Embryonic facial prominence (tissue), 1 donor: ENCODE measurements around the gene GRB7.
"Not testable (repeated sequence)": the region's sequence is repeated elsewhere in the genome, so short reads cannot be mapped to it uniquely, and the experiment has no call there.

Source experiments
- DNase-seq: peaks from one replicate; pipeline ENCODE4 v3.0.0-alpha.2; 2016; ENCODE audit errors: extremely low spot score

GRB7 gene

DNA sequence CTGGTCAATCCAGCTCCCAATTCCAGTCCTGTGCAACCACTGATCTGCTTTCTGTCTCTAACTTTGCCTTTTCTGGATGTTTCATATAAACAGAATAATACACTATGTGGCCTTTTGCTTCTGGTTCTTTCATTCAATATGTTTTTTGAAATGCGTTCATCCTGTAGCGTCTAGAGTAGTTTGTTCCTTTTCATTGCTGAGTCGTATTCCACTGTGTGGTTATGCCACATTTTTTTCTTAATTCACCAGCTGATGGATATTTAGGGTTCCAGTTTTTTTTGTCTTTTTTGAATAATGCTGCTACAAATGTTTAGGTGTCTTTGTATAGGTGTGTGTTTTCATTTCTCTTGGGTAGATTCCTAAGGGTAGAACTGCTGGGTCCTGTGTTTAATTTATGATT, 5.2 kb upstream of the GRB7 start:
- DNase-seq = no peak

DNA sequence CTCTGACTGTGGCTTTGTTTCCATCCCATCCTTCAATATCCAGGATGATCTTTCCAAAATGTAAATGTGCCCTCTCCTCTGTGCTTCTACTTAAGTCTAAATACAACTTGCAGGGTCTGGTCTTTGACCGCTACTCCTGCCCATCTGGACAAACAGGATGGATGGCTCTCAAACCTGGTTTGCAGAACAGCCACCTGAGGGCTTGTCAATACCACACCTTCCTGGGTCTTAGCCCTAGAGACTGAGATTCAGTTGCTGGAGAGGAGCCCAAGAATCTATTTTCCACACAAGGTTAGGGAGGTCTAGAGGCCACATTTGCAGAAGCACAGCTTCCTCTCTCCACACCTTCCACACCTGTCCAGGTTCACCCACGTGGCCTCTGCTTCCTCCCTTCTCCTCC, 1.9 kb upstream of the GRB7 start:
- DNase-seq = no peak

DNA sequence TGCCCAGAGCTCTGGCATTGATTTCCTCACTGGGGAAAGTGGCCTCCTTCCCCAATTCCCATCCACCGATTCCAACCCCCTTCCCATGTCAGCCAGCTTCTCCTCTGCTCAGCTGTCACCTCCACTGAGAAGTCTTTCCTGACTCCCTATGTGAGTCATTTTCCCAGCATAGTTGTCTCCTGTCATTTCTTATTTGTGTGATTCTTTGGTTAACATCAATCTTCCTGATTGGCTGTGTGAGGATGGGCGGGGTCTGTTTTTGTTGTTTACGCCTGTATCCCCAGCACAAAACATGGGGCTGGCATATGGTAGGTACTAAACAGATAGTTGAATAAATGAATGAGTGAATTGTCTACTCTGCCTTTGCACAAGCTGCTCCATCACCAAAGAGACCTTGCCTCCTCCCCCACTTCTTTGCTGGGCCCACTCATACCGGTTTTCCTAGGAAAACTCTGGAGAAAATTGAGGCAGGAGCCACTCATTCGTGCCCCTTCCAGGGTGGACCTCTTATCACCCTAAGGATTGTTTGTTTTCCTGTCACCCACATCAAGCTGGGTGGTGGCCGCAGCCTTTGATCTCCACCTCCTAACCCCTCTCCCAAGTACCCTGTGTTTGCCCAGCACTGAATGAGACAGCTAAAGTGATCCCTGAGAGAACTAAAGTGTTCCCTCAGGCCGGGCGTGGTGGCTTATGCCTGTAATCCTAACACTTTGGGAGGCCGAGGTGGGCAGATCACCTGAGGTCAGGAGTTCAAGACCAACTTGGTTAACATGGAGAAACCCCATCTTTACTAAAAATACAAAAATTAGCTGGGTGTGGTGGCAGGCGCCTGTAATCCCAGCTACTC, 1.2 kb upstream of the GRB7 start:
- DNase-seq = no peak

DNA sequence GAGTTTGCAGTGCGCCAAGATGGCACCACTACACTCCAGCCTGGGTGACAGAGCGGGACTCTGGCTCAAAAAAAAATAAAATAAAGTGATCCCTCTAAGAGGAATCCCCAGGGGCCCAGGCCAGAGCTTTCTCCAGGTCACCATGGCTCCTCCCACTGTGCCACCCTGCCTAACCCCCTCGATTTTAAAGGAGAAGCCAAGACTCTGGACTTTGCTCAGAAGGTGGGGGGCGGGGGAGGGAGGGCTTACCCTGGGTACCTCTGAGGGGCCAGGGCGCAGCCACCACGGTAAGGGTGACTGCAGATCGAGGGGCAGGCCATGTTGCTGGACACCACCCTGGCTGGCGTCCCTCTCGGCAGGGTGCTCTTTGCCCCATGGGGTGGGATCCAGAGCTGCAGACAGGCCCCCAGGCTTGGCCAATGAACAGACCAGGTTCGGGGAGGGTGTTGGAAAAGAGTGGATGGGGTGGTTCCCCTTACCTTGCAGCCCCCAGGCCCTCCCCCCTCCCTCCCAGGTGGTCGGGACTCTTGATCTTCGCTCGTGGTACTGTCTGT, 455 bp upstream of the GRB7 start:
- DNase-seq = no peak

DNA sequence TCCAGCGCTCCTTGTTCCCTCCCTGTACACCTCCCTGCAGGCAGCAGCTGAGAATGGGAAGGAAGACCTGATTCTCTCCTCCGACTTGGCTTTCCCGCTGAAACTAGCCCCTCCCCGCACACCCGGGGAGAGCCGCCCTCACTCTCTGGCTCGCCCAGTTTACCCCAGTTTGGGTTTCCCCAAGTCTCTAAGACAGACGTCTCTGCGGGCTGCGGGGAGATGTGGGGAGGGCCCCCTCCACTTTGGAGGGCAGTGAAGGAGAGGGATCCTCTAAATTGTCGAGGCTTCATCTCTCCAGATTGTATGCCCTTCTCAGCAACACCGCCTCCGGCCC, 797 bp downstream of the GRB7 start:
- no peak for DNase-seq

DNA sequence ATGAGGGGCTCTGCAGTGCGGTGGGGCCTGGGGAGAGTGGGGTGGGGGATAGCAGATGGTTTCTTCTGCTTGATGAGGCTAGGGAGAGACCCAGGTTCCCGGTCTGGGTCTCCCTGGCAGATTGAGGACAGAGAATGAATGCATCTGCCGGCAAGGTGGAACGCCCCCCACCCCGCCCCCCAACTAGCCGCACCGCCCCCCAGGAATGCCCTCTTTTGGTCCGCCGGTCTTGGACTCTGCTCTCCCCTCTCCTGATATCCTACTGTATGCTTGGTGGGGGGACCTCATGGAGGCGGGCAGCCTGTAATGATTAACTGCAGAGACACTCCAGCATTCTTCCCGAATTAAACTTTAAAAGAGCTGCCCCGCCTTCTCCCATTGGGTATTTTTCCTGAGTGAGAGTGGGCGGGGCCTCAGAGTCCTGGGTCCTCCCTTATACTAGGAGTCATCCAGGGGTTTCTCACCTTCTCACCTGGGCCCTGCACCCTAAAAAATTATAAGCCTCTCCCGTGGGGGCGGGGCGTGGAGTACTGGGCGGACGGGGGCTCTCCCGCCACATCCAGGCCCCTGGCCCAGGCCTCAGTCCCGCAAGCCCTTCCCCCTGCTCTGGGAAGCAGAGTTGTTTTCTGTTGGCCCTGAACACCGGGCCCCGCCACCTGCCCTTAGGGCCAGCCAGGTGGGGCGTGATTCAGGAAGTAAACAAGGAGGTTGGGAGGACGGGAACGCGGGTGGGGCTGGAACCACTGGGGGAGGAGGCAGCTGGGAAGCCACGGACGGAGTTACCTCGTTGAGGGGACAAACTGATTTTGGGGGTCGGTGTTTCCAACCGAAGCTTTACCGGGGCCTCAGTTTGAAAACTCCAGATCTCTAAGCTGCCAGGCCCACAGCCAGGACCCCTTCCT, 1.5 kb downstream of the GRB7 start:
- DNase-seq = no peak

DNA sequence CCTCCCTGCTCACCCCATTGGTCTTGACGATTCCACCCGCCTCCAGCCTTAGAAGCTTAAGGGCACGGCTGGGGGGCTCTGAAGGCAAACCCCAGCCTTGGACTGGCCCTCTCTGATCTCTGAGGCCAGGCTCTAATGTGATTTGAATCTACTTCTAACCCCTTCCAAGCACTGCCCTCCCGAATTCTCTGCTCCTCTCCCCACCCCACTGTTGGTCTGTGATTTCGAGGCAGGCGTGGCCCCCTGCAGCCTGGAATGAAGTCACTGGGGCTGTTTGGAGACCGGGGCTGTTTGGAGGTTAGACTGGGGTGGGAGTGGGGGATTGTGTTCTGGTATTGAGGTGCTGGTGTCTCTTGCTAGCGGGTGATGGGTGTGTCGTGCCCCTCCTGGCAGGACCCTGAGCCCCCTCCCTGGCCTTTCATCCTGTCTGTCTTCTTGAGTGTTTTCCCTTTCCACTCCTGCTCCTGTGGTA, 2.2 kb downstream of the GRB7 start:
- no peak for DNase-seq

DNA sequence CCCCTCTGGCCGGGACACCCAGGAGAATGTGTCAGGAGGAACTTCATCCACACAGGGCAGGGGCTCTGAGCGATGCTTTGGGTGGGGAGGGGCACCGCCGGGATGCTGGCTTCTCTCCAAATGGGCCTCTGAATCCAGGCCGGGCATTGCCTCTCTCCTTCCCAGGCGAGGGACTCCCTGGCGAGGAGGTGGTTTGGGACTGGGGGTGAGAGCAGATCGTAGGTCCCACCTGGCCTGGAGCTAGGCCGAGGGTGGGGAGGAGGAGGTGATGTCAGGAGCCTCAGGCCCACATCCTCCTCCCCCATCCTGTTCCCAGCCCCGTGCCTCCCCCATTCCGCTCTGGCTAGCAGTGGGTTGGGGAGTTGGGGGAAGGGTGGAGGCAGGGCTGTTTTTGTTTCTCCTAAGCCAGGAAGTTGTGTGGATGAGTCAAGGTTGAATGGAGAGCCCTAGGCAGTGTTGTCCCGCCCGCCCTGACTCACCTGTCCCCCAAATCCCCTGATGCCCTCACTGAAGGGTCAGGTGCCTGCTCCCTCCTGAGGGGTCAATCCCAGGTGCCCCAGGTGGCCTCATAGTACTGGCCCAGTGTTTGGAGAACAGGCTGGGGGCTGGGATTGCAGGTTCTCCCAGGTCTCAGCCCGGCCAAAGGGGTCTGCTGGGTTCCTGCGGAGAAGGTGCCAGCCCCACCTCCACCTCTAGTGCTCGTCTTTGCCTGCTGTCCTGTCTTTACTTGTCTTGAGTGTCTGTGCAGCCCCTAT, 2.8 kb downstream of the GRB7 start:
- no peak for DNase-seq

DNA sequence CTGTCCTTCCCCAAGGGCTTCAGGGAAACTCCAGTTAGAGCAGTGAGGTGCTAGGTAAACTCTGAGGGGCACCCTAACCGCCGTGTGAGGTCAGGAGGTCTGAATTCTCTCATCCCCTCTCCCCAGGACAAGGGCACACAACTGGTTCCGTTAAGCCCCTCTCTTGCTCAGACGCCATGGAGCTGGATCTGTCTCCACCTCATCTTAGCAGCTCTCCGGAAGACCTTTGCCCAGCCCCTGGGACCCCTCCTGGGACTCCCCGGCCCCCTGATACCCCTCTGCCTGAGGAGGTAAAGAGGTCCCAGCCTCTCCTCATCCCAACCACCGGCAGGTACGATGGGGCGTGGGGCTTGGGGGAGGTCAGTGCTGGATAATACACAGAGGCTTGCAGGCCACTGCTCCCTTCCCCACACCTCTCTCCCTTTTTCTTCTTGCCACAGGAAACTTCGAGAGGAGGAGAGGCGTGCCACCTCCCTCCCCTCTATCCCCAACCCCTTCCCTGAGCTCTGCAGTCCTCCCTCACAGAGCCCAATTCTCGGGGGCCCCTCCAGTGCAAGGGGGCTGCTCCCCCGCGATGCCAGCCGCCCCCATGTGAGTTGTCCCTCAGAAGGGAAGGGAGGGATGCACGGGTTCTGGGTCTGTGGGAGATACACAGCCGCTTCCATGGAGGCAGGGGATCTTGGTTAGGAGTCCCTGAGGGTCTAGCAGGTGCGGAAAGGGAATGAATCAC, 4.6 kb downstream of the GRB7 start:
- no peak for DNase-seq

DNA sequence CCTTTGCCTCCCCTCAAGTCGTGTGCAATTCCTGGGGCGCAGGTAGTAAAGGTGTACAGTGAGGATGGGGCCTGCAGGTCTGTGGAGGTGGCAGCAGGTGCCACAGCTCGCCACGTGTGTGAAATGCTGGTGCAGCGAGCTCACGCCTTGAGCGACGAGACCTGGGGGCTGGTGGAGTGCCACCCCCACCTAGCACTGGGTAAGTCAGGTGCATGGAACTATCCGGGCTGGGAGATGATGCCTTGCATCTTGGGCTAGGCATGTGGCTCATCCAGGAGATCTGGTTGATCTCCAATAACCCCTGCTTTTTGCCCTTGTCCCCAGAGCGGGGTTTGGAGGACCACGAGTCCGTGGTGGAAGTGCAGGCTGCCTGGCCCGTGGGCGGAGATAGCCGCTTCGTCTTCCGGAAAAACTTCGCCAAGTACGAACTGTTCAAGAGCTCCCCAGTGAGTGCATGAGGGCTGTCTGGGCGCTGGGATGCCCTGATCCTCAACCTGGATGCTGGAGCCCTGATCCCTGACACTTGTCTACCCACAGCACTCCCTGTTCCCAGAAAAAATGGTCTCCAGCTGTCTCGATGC, 5.2 kb downstream of the GRB7 start:
- no peak for DNase-seq

DNA sequence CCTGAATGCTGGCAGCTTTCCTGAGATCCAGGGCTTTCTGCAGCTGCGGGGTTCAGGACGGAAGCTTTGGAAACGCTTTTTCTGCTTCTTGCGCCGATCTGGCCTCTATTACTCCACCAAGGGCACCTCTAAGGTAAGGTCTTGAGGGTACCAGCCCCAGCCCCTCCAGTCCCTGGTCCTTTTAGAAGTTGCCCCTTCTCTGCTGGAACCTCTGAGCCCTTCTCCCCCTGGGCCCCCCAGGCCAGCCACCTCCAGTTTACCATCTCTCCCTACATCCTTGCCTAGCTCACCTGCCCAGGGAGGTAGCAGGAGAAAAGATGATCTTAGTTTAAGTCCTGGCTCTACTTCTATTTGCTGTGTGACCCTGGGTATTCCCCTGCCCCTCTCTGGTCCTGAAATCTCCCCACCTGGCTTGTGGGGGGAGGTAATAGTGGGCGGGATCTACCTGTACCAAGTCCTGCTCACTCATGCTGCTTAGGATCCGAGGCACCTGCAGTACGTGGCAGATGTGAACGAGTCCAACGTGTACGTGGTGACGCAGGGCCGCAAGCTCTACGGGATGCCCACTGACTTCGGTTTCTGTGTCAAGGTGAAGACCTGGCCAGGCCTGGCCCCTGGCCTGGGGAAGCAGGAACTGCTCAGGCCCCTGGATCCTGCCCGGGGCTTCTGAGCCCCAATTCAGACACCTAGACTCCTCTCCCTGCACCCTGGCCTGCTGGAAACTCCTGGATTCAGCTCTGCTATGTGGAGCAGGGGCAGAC, 6.5 kb downstream of the GRB7 start:
- no peak for DNase-seq

DNA sequence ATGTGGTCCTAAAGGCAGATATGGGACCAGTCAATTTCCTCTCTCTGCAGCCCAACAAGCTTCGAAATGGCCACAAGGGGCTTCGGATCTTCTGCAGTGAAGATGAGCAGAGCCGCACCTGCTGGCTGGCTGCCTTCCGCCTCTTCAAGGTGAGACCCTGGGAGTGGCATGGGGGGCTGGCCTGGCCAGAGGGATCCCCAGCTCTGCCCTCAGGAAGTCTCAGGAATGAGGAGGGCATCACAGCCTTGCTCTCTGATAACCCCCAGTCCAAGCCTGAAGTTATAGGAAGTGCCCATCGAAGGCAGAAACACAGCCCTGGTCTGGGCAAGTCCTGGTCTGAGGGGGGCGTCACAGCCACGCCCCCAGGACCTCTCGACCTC, 7.1 kb downstream of the GRB7 start:
- no peak for DNase-seq

DNA sequence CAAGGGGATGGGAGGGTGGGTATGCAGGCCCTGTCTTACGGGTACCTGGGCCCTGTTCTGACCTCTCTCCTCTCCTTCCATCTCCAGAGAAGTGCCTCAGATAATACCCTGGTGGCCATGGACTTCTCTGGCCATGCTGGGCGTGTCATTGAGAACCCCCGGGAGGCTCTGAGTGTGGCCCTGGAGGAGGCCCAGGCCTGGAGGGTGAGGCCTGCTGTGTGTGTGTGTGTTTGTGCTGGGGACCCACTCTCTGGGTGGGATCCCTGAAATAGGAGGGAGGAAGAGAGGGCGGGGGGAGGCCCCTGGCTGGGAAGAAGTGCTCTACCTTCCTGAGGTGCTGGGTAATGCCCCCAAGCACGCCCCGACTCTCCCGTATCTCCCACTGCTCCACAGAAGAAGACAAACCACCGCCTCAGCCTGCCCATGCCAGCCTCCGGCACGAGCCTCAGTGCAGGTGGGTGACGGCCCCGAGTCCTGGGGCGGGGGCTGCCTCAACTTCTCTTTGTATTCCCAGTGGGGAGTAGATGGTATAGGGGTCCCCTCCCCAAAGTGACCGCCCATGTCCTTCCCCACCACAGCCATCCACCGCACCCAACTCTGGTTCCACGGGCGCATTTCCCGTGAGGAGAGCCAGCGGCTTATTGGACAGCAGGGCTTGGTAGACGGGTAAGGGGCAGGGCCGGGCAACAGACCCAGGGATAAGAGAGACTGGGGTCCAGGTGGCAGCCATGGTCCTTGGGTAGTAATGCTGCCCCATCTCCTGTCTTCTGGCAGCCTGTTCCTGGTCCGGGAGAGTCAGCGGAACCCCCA, 7.8 kb downstream of the GRB7 start:
- no peak for DNase-seq

DNA sequence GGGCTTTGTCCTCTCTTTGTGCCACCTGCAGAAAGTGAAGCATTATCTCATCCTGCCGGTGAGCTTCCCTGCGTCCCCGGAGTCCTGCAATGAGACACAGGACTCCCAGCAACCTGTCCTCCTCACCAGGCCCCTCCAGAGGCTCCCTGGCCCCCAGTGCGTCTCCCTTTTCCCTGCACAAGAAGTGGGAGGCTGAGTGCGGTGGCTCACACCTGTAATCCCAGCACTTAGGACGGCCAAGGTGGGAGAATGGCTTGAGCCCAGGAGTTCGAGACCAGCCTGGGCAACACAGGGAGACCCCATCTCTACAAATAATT, 8.4 kb downstream of the GRB7 start:
- DNase-seq = no peak

DNA sequence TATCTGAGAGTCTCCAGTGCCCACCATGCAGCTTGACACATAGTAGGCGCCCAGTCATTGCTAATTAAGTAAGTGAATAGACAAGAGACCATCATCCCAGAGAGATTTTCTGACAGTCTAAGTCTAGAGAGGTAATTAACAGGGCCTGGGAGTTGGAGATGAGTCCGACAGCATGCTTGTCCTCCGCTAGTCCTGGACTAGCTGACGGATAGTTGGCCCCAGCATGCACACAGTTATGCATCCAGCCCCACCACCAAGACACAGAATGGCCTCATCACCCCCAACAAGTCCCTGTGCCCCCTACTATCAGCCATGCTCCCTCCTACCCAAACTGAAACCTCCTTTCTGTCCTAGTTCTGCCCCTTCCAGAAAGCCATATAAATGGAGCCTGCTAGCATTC, 10.0 kb downstream of the GRB7 start:
- DNase-seq = no peak

DNA sequence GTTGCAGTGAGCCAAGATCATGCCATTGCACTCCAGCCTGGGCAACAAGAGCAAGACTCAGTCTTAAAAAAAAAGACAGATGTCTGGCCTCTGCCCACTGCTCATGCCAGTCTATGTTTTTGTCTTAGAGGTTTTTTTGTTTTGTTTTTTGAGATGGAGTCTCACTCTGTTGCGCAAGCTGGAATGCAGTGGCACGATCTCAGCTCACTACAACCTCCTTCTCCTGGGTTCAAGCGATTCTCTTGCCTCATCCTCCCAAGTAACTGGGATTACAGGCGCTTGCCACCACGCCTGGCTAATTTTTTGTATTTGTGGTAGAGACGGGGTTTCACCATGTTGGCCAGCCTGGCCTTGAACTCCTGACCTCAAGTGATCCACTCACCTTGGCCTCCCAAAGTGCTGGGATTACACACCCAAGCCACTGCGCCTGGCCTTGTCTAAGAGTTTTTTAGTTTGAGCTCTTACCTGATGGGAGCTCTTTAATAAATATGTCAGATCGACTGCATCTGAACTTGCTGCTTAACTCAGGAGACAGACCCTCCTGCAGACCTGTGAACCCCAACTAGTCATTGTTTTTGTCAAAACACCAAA, 10.8 kb downstream of the GRB7 start:
- DNase-seq = not testable (repeated sequence)

DNA sequence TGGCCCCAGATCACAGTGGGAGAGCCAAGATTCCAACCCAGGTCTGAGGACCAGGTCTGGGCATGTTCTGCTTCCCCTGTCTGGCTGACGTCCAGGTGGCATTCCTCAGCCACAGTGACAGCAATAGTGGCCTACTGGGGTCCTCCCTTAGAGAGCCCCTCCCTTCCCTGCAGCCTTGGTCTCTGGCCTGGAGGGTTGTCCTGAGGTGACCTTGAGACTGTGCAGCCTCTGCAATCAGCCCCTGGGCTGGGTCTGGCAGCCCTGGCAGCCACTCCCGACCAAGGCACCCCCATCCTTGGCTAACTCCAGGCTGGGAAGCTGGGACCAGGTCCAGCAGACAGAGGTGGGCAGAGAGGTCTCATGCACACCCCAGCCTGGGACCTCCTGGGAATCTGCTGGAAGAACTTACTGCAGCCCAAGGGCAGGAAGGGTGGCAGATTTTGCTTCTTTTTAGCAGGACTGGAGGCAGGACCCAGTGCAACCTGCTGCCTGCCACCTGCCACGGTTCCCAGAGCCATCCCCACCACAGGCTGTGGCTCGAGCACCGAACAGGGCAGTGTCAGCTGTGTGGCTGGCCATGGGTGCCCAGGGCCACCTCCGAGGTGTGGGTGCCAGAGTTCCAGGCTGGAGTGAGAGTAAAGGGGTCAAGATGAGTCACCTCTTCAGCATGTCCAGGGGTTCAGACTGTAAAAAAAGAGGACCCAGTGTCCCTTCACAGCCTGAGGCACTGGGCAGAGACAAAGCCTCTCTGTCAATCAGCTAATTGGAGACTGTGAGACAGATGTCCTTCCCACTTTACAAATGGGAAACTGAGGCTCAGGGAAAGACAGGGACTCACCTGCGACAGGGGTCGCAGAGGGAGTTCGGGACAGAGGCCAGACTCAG, 12.6 kb downstream of the GRB7 start:
- no peak for DNase-seq

DNA sequence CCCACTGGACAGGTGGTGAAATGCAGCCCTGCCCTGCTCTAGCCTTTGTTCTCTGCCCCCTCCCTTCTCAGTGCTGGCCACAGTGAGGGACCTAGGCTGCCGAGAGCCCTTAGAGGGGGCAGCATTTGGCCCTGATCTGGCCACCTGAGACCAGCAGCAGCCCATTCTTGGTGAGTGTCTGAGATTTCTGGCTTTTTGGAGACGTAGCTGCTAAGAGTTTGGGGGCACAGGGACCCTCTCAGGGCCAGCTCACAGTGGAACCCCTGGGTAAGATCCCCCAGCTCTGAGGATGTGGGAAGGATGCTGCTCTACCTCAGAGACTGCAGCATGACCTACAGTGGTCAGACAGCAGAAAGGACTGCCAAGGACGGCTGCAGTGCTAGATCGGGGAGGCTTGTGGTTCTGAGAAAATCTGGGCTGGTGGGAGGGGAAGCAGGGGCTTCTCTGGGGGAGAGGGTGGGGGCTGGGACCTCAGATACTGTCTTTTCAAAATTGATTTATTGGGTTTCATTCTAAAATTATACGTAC, 13.3 kb downstream of the GRB7 start:
- no peak for DNase-seq
